LNCaP clone FGC (cell line): ENCODE data around the gene GPRC5A.
"Not testable (repeated sequence)": the region's sequence is repeated elsewhere in the genome, so short reads cannot be mapped to it uniquely, and the experiment has no call there.

Experiments used
- DNase-seq: peaks from one replicate; pipeline ENCODE4 v3.0.0-alpha.2; 2011; ENCODE audit warnings: low read depth
- H3K4me3 ChIP-seq: 2 replicates; pipeline ENCODE4 v1.5.1; 2011; ENCODE audit warnings: mild to moderate bottlenecking, low read depth, low read length, control low read depth
- CTCF ChIP-seq: IDR thresholded peaks from 2 replicates; pipeline ENCODE4 v1.5.1; 2012; ENCODE audit warnings: mild to moderate bottlenecking; ENCODE audit not compliant: control insufficient read depth, insufficient read depth; ENCODE audit errors: extremely low read depth

GPRC5A gene

DNA sequence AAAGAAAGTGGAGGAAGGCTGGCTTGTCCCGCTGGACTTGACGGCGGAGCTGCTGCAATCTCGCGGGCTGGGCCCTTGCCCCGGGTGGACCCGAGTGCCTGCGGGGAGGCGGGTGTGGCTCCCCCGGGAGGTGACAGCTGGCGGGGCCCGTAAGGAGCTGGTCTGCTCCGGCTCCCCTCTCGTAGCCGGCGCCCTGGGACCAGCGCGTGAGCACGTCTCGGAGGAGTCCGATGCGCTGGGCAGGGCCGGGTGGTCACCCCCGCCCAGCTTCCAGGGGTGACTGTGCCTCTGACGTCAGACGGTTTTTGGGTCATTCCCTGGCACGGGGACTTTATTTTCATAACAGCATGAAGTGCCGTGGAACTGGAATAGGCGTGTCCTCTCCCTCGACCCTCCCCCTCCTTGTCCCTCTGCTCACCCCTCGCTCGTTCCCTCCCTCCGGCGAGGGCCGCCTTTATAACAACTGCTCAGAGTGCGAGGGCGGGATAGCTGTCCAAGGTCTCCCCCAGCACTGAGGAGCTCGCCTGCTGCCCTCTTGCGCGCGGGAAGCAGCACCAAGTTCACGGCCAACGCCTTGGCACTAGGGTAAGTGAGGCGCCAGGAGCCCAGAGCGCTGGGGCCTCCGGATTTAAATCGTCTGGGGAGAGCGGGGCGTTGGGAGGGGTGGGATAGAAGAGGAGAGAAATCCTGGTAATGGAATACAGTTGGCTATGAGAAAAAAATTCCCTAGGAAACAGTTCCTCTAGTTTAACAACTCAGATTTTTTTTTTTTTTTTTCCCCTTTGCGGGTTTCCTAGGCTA lies at the start of gene GPRC5A:
Gene GPRC5A (plus strand): TSS at position 483 of the 801 bp plus-strand sequence. CDS start 16,688 bp downstream, outside the sequence.
- no peak for DNase-seq
- H3K4me3 ChIP-seq = no peak within 1 kb of the TSS
- TF ChIP-seq CTCF = no peak

DNA sequence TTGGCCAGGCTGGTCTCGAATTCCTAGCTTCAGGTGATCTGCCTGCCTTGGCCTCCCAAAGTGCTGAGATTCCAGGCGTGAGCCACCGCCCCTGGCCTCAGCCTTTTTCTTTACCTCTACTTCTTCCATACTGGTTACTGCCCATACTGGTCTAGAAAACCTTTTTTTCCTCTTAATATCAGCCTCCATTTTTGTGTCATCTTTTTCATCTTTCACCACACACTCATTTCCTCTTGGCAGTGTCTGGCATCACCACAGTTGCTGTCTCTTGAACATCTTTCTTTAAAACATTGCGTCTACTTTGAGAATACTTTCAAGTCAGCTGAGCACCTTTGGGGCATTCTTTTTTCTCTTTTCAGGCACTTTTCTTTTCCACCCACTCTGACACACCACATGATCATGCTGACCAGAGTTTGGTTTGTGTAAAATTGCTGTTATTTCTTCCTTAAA lies 45.5 kb upstream of the GPRC5A start:
- H3K4me3 ChIP-seq = no peak overlapping the region
- TF ChIP-seq CTCF = no peak
- no peak for DNase-seq

DNA sequence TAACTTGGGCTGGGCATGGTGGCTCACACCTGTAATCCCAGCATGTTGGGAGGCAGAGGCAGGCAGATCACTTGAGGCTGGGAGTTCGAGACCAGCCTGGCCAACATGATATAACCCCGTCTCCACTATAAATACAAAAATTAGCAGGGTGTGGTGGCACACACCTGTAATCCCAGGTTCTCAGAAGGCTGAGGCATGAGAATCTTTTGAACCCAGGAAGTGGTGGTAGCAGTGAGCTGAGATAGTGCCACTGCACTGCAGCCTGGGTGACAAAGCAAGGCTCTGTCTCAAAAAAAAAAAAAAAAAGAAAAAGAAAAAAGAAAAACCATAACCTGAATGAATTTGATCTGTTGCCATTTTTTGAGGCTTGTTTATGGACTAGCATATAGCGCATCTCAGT lies 44.6 kb upstream of the GPRC5A start:
- DNase-seq, H3K4me3 ChIP-seq: not testable (repeated sequence)

DNA sequence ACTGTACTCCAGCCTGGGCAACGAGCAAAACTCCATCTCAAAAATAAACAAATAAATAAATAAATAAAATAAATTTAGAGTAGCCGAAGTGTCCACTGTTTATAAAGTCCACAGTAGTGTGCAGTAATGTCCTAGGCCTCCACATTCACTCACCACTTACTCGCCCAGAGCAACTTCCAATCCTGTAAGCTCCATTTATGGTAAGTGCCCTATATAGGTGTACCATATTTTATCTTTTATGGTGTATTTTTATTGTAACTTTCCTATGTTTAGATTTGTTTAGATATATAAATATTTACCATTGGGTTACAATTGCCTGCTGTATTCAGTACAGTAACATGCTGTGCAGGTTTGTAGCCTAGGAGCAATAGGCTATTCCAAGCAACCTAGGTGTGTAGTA lies 37.9 kb upstream of the GPRC5A start:
- TF ChIP-seq CTCF = no peak
- peak; percentile 26 for DNase-seq
- H3K4me3 ChIP-seq = no peak overlapping the region

GRCh38 chr12:12859690-12860089 lies 31.7 kb upstream of the GPRC5A start:
- DNase-seq = no peak
- H3K4me3 ChIP-seq = no peak overlapping the region
- TF ChIP-seq CTCF = no peak

DNA sequence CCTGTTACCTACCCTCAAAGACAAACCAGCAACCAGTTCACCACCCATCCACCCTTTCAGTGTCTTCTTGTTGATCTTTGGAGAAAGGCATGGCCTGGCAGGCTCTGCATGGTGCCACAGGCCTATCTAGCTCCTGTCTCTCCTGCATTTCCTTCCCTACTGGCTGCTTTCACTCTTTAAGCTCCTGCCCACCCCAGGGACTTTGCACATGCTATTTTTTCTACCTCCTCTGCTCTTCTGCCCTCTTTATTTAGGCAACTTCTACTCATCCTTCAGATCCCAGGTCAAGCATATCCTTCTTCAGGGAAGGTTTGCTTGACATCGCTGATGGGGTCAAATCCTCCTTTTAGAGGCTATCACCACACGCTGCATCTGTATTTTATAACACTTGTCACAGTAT lies 27.1 kb upstream of the GPRC5A start:
- DNase-seq = no peak
- TF ChIP-seq CTCF = no peak
- H3K4me3 ChIP-seq = no peak overlapping the region

DNA sequence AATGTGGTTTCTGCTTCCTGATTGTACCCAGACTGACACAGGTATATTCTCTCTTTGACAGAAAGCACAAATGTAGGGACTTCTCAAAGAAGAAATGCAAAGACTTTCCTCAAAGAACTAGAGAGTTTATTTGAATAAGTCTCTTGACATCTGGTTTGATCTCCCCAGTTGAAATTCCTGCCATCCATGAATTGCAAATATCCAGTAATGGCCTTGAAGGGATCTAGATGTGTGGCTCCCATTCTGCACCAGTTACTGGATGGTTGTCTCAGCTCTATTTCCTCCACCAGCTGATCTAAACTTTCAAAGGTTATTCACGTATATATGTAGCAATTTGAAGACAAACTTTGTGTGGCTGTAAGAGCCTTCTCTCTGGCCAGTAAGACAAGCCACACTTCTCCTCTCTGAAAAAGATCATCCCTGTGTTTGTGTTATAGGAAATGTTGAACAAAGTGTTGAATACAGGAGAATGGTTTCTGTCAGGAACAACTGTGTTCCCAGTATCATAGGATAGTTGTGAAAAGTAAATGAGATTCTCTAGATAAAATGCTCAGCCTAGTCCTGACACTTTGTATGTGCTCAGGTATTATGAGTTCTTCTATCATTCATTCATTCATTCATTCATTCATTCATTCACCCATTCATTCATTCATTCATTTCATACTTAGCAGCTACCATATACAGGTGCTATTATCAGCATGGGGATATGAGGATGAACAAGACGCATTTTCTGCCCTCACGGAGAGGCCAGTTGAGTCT lies 22.7 kb upstream of the GPRC5A start:
- TF ChIP-seq CTCF = no peak
- no peak for DNase-seq

More for the DNA sequence above, 22.7 kb upstream of the GPRC5A start:
- H3K4me3 ChIP-seq = no peak overlapping the region
